ENCODE data around the gene LMLN.
"Not testable (repeated sequence)": the region's sequence is repeated elsewhere in the genome, so short reads cannot be mapped to it uniquely, and the experiment has no call there.

LMLN gene

DNA sequence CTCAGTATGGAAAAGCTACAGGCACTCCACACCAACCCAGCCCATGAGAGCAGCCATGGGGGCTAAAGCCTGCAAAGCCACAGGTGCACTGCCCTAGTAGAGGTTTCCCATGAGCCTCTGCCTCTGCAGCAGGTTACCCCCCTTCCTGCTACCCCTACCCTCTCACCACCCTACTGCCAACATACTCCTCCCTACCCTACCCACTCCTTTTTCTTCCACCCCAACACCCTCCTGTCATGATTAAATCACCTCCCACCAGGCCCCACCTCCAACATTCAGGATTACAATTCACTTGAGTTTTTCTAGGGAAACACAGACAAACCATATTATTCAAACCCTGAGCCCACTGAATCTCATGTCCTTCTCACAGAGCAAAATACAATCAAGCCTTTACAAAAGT is 88.4 kb downstream of the LMLN start:
- no peaks in the 10 kb centered on the region for H3K79me2 ChIP-seq (ENCODE audit: control insufficient read depth, low read length)
- H3K4me2 ChIP-seq (ENCODE audit: low read length), result no peak overlapping the region
- no peak for TF ChIP-seq EZH2phosphoT487 (IDR thresholded peaks at IDR 0.05; ENCODE audit: borderline replicate concordance, low read length)
- TF ChIP-seq, protein P1, sequence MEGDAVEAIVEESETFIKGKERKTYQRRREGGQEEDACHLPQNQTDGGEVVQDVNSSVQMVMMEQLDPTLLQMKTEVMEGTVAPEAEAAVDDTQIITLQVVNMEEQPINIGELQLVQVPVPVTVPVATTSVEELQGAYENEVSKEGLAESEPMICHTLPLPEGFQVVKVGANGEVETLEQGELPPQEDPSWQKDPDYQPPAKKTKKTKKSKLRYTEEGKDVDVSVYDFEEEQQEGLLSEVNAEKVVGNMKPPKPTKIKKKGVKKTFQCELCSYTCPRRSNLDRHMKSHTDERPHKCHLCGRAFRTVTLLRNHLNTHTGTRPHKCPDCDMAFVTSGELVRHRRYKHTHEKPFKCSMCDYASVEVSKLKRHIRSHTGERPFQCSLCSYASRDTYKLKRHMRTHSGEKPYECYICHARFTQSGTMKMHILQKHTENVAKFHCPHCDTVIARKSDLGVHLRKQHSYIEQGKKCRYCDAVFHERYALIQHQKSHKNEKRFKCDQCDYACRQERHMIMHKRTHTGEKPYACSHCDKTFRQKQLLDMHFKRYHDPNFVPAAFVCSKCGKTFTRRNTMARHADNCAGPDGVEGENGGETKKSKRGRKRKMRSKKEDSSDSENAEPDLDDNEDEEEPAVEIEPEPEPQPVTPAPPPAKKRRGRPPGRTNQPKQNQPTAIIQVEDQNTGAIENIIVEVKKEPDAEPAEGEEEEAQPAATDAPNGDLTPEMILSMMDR (IDR thresholded peaks at IDR 0.05; ENCODE audit: low read depth, low read length, poor library complexity, severe bottlenecking), result no peak
- H3K27me3 ChIP-seq (ENCODE audit: control insufficient read depth, low read length), result no peaks in the 10 kb centered on the region
- H3K9me2 ChIP-seq (replicated peaks; ENCODE audit: control insufficient read depth, low read length), result no peaks in the 10 kb centered on the region
- H3K9me3 ChIP-seq (ENCODE audit: control insufficient read depth, insufficient read depth, low read length), result no peaks in the 10 kb centered on the region
- H3K36me3 ChIP-seq (ENCODE audit: control insufficient read depth, low read length), result no peaks in the 10 kb centered on the region
- H4K20me1 ChIP-seq (ENCODE audit: control insufficient read depth, insufficient read depth, low read depth, low read length), result no peaks in the 10 kb centered on the region
- H3K27ac ChIP-seq (ENCODE audit: low read depth, low read length), result no peak overlapping the region
- no peaks in the 10 kb centered on the region for H3F3A ChIP-seq (ENCODE audit: control insufficient read depth, insufficient read depth)
- H3K4me3 ChIP-seq (ENCODE audit: low read length), result no peak overlapping the region
- H3K4me1 ChIP-seq (ENCODE audit: control insufficient read depth, low read length), result no peaks in the 10 kb centered on the region

DNA sequence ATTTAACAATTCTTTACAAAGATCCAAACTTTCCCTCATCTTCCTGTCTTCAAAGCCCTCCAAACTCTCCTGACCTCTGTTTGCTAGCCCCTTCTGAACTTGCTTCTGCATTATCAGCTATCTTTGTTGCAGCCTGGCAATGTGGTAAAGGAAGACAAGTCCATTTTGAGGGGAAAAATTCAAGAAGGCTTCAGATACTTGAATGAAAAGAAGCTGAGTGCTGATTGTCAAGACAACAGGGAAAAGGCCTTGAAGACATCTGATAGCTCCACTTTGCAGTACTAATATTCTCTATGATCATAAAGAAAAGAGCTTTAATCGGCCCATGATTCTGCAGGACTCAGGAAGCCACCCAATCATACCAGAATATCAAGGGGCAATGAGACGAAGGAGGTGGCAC is 91.8 kb downstream of the LMLN start:
- H3K79me2 ChIP-seq (ENCODE audit: control insufficient read depth, low read length), result no peaks in the 10 kb centered on the region
- H3K27me3 ChIP-seq (ENCODE audit: control insufficient read depth, low read length), result no peaks in the 10 kb centered on the region

DNA sequence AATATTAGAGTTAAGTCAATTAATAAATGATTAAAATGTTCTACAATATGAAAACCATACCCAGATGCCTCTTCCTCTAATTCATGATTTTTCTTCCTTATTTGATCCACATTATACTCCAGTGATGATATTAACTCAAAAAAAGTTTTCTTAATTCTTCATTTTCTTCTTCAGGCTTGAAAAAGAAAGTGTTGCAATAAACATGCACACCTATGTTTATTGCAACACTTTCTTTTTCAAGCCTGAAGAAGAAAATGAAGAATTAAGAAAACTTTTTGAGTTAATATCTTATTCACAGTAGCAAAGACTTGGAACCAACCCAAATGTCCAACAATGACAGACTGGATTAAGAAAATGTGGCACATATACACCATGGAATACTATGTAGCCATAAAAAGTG is 93.4 kb downstream of the LMLN start:
- not testable (repeated sequence) for H3K27ac ChIP-seq (ENCODE audit: low read depth, low read length); H3K36me3 ChIP-seq (ENCODE audit: control insufficient read depth, low read length); H4K20me1 ChIP-seq (ENCODE audit: control insufficient read depth, insufficient read depth, low read depth, low read length); H3K4me2 ChIP-seq (ENCODE audit: low read length); H3K9me2 ChIP-seq (replicated peaks; ENCODE audit: control insufficient read depth, low read length); H3K4me3 ChIP-seq (ENCODE audit: low read length); H3K9me3 ChIP-seq (ENCODE audit: control insufficient read depth, insufficient read depth, low read length); H3K4me1 ChIP-seq (ENCODE audit: control insufficient read depth, low read length); H3F3A ChIP-seq (ENCODE audit: control insufficient read depth, insufficient read depth); H3K27me3 ChIP-seq (ENCODE audit: control insufficient read depth, low read length); H3K79me2 ChIP-seq (ENCODE audit: control insufficient read depth, low read length)

More for the DNA sequence above, 91.8 kb downstream of the LMLN start:
- H3K27ac ChIP-seq (ENCODE audit: low read depth, low read length), result no peak overlapping the region
- no peaks in the 10 kb centered on the region for H3K36me3 ChIP-seq (ENCODE audit: control insufficient read depth, low read length)
- H3F3A ChIP-seq (ENCODE audit: control insufficient read depth, insufficient read depth), result no peaks in the 10 kb centered on the region
- TF ChIP-seq, protein P1 (IDR thresholded peaks at IDR 0.05; ENCODE audit: low read depth, low read length, poor library complexity, severe bottlenecking), result no peak
- TF ChIP-seq EZH2phosphoT487 (IDR thresholded peaks at IDR 0.05; ENCODE audit: borderline replicate concordance, low read length), result no peak
- no peaks in the 10 kb centered on the region for H3K4me1 ChIP-seq (ENCODE audit: control insufficient read depth, low read length)
- H4K20me1 ChIP-seq (ENCODE audit: control insufficient read depth, insufficient read depth, low read depth, low read length), result no peaks in the 10 kb centered on the region
- H3K4me3 ChIP-seq (ENCODE audit: low read length), result no peak overlapping the region
- no peak overlapping the region for H3K4me2 ChIP-seq (ENCODE audit: low read length)
- H3K9me3 ChIP-seq (ENCODE audit: control insufficient read depth, insufficient read depth, low read length), result no peaks in the 10 kb centered on the region
- H3K9me2 ChIP-seq (replicated peaks; ENCODE audit: control insufficient read depth, low read length), result no peaks in the 10 kb centered on the region

DNA sequence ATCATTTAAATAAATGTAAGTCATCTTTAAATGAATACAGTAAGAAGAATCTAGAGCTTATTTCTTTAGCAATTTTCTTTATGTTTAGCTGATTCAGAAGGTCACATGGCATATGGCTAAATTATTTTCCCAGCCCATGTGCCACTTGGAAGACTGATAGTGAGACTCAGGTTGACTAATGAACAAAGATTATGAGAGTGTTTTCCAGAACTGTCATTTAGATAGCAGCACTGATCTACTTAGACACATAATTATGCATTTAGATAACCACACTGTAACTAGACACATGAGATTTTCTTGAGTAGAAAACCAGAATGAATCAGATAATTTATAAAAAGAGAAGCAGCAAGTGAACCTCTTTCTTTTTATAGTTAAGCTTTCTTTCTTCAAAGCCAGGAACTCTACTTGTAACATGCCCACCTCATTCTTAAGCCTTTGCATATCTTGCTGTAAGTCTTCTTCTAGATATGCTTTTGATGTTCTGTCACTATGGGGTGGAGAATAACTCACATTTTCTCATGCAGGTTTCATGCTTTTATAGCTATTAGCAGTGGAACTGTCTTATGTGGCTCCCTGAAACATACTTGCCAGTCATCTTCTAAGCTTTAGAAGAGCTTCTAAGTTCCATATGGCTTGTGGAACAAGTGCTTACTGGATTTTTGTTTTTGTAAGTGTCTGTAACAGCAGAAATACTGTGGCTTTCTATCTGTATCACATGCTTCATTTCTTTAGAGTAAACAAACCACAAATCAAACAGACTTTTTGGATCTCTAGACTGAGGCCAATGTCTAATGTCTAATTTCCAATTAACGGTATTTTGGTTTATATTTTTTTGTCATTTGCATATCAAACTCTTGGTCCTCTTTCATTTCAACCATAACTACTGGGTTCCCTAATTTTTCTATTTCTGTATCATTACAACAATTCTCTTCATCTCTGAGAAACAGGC is 101.4 kb downstream of the LMLN start:
- Histone ChIP-seq H3K9me3 (ENCODE audit: control insufficient read depth, insufficient read depth, low read length) (no peaks in the 10 kb centered on the region), H3K4me1 (ENCODE audit: control insufficient read depth, low read length) (peaks cover 3% of the 10 kb centered on the region), H3K27me3 (ENCODE audit: control insufficient read depth, low read length) (peaks cover 4% of the 10 kb centered on the region), H3K27ac (ENCODE audit: low read depth, low read length) (no peak overlapping the region), H3K79me2 (ENCODE audit: control insufficient read depth, low read length) (no peaks in the 10 kb centered on the region), H3K4me3 (ENCODE audit: low read length) (no peak overlapping the region), H3K36me3 (ENCODE audit: control insufficient read depth, low read length) (no peaks in the 10 kb centered on the region), H3K9me2 (replicated peaks; ENCODE audit: control insufficient read depth, low read length) (no peaks in the 10 kb centered on the region), H3K4me2 (ENCODE audit: low read length) (no peak overlapping the region), H4K20me1 (ENCODE audit: control insufficient read depth, insufficient read depth, low read depth, low read length) (no peaks in the 10 kb centered on the region), H3F3A (ENCODE audit: control insufficient read depth, insufficient read depth) (no peaks in the 10 kb centered on the region)
- TF ChIP-seq EZH2phosphoT487 (IDR thresholded peaks at IDR 0.05; ENCODE audit: borderline replicate concordance, low read length), result no peak
- TF ChIP-seq, protein P1 (IDR thresholded peaks at IDR 0.05; ENCODE audit: low read depth, low read length, poor library complexity, severe bottlenecking), result no peak

All from DOHH2 (cell line).